ENCODE results near the gene TRIM27. TPM values are rescaled to one million over a fixed set of nuclear protein-coding genes. Genes with fewer than 3 reads are reported as not detected.

TRIM27 gene
- total and polyA plus RNA-seq, 4 experiments from 2014 or later, result 51.6 to 108 (median 83.5) TPM

GRCh38 chr6:28943223-28943556 lies 19.4 kb upstream of the TRIM27 start:
- peaks cover 26 to 63% (median 44%) of the 10 kb centered on the region in 4 donors for H3K4me1 Mint-ChIP-seq
- peak overlapping the region in 1 of 2 donors; percentile 63 for H3K4me3 ChIP-seq (ENCODE audit: low read length in 2 of 2)
- H3K36me3 ChIP-seq (ENCODE audit: insufficient read depth, low read length), result no peaks in the 10 kb centered on the region
- ChIA-PET CTCF (ENCODE audit: partially characterized antibody) (no interaction called here), POLR2A (ENCODE audit: partially characterized antibody) (interaction anchor here (0.7 to 1.6 kb wide), 6 partner anchors 10 to 105 kb away, joined by 3 to 8 read pairs (median 3); partner anchors contain the start of gene TRIM27)
- H3K4me3 Mint-ChIP-seq, result peak overlapping the region; percentile 85 to 96 (median 88)
- intact Hi-C loops (cut with micrococcal nuclease), result loop anchor here (5.0 to 10.0 kb wide), 3 partner anchors 61 to 1768 kb away; partner anchors contain the start of gene ZNF165
- peaks cover 35% of the 10 kb centered on the region for H3K4me1 ChIP-seq (ENCODE audit: insufficient read depth, low read length)
- no peak for DNase-seq
- H3K27me3 ChIP-seq (ENCODE audit: insufficient read depth, low read length), result no peaks in the 10 kb centered on the region
- peaks cover 0 to 18% of the 10 kb centered on the region in 2 donors for H3K36me3 Mint-ChIP-seq
- peaks cover 0 to 10% of the 10 kb centered on the region in 2 donors for H3K27me3 Mint-ChIP-seq
- H3K27ac Mint-ChIP-seq, result peak overlapping the region in 5 of 7 donors; percentile 87 to 95 (median 94)
- peaks cover 0 to 20% (median 0%) of the 10 kb centered on the region in 8 donors for H3K9me3 Mint-ChIP-seq
- H3K27ac ChIP-seq (ENCODE audit: low read depth, low read length), result no peak overlapping the region
- no peaks in the 10 kb centered on the region for H3K9me3 ChIP-seq (ENCODE audit: control insufficient read depth in 1 of 2, low read length in 2 of 2)

DNA sequence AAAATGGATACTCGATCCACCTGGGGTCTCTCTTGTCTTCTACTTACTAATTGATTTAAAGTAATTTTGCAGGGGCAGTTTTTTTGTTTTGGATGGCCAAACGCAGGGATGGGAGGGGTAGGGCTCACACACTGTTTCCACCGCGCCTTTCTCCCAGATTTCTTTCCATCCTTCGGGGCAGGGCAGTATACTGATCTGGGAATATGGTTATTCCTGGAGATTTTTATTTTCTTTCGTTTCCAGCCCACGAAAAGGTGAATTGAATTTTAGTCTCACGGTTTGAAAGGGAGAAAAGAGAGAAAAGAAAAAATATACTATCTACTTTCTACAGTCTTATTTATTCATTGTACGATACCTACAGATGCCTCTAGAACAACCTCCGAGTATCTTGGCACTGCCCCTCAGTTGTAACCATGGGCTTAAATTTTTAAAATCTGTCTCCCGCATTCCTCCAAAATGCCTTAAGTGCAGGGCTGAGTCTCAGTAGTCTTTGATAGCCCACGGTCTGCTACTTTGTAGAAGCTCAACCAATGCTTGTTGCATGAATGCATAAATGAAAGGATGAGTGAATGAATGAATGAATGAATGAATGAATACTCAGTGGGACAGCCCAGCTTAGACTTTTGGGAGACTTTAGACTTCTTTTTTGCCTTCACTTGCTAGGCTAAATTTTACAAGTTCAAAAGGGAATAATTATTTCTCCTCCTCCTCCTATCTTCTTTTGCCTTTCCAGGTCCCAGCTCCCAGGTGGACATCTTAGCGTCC lies 18.1 kb upstream of the TRIM27 start:
- peaks cover 27 to 60% (median 46%) of the 10 kb centered on the region in 4 donors for H3K4me1 Mint-ChIP-seq
- peaks cover 0 to 18% of the 10 kb centered on the region in 2 donors for H3K36me3 Mint-ChIP-seq
- H3K4me3 Mint-ChIP-seq, result peak overlapping the region; percentile 87 to 98 (median 95)
- no peak for DNase-seq
- H3K27me3 ChIP-seq (ENCODE audit: insufficient read depth, low read length), result no peaks in the 10 kb centered on the region
- peaks cover 35% of the 10 kb centered on the region for H3K4me1 ChIP-seq (ENCODE audit: insufficient read depth, low read length)
- ChIA-PET CTCF (ENCODE audit: partially characterized antibody) (interaction anchor here (1.0 to 6.2 kb wide), 9 partner anchors 18 to 104 kb away, joined by 3 to 59 read pairs (median 7); partner anchors contain the start of gene TRIM27), POLR2A (ENCODE audit: partially characterized antibody) (interaction anchor here (0.6 to 9.5 kb wide), 17 partner anchors 10 to 1809 kb away, joined by 3 to 133 read pairs (median 6); partner anchors contain the start of gene TRIM27)
- no peaks in the 10 kb centered on the region for H3K36me3 ChIP-seq (ENCODE audit: insufficient read depth, low read length)
- H3K27ac ChIP-seq (ENCODE audit: low read depth, low read length), result peak overlapping the region; percentile 39
- peak overlapping the region; percentile 62 to 77 for H3K4me3 ChIP-seq (ENCODE audit: low read length in 2 of 2)
- H3K27ac Mint-ChIP-seq, result peak overlapping the region; percentile 85 to 97 (median 94)
- H3K27me3 Mint-ChIP-seq, result peaks cover 0 to 10% of the 10 kb centered on the region in 2 donors
- H3K9me3 Mint-ChIP-seq, result peaks cover 0 to 20% (median 0%) of the 10 kb centered on the region in 8 donors
- H3K9me3 ChIP-seq (ENCODE audit: control insufficient read depth in 1 of 2, low read length in 2 of 2), result no peaks in the 10 kb centered on the region
- intact Hi-C loops (cut with micrococcal nuclease), result loop anchor here (1.0 to 10.0 kb wide), 11 partner anchors 11 to 1767 kb away; partner anchors contain the start of gene ZNF165

DNA sequence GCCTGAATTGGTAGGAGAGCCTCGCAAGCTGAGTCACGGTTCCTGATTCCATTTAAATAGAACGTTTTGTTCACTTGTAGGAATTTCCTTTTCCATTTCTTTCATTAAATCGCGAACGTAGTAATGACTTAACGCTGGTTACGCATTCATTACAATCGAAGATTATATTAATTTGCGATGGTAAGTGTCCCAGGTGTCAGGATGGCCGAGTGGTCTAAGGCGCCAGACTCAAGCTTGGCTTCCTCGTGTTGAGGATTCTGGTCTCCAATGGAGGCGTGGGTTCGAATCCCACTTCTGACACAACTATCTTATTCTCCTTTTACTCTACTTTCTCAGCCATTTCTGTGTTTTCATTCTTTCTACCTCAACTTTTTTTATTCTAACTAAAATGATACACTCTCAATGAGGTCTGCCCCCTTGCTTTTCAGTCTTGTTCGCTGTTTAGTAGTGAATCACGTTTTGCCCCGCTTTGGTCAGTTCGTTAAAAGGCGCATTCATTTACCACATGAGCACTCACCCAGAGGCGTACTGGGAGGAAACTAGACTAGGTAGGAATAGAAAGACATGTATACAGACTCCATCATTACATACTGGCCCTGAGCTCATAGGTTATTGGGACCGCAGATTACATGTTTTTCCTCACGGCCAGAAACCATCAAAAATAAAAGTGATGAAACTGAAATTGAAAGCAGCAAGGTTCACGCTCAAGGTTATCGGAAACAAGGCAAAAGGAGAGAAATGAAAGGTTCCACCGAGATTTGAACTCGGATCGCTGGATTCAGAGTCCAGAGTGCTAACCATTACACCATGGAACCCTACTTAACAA lies 17.3 kb upstream of the TRIM27 start:
- intact Hi-C loops (cut with micrococcal nuclease), result loop anchor here (1.0 to 10.0 kb wide), 12 partner anchors 12 to 1766 kb away; partner anchors contain the start of gene ZNF165
- peaks cover 0 to 10% of the 10 kb centered on the region in 2 donors for H3K27me3 Mint-ChIP-seq
- Histone ChIP-seq H3K4me3 (ENCODE audit: low read length in 2 of 2) (peak overlapping the region; percentile 62 to 77), H3K4me1 (ENCODE audit: insufficient read depth, low read length) (peaks cover 35% of the 10 kb centered on the region), H3K9me3 (ENCODE audit: control insufficient read depth in 1 of 2, low read length in 2 of 2) (no peaks in the 10 kb centered on the region), H3K27me3 (ENCODE audit: insufficient read depth, low read length) (no peaks in the 10 kb centered on the region), H3K27ac (ENCODE audit: low read depth, low read length) (peak overlapping the region; percentile 39), H3K36me3 (ENCODE audit: insufficient read depth, low read length) (no peaks in the 10 kb centered on the region)
- ChIA-PET CTCF (ENCODE audit: partially characterized antibody) (interaction anchor here (1.0 to 6.2 kb wide), 11 partner anchors 8 to 103 kb away, joined by 3 to 59 read pairs (median 6); partner anchors contain the start of gene TRIM27), POLR2A (ENCODE audit: partially characterized antibody) (interaction anchor here (0.6 to 9.5 kb wide), 22 partner anchors 9 to 1808 kb away, joined by 3 to 133 read pairs (median 6); partner anchors contain the start of gene TRIM27)
- H3K27ac Mint-ChIP-seq, result peak overlapping the region; percentile 85 to 97 (median 94)
- DNase-seq, result peak; percentile 85 to 88 (median 86)
- H3K36me3 Mint-ChIP-seq, result peaks cover 0 to 18% of the 10 kb centered on the region in 2 donors
- peaks cover 26 to 57% (median 46%) of the 10 kb centered on the region in 4 donors for H3K4me1 Mint-ChIP-seq
- peaks cover 0 to 20% (median 0%) of the 10 kb centered on the region in 8 donors for H3K9me3 Mint-ChIP-seq
- H3K4me3 Mint-ChIP-seq, result peak overlapping the region; percentile 87 to 98 (median 95)

DNA sequence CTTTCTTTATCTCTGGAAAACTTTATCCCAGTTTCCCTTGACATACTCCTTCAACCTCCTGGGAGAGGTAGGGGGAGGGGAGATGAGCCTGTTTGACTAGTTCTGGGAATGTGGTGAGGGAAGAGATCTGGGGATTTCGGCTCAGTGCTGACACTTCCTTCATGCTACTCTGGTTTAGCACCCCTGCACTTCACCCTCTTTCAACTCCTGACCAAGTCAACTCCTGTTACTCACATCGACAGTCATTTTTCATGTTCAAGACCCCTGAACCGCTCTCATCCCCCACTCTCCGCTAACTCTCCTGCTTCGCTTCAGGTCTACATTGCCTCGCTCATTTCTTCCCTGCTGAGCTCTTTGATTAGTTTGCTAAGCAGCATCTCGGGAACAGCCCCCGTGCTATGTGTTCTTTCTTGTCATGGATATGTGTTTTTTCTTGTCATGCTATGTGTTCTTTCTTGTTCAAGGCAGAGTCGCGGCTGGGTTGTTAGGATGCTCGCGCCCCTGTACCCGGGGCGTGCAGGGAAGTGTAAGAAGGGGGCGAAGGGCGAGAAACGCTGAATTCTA lies 16.6 kb upstream of the TRIM27 start:
- ChIA-PET CTCF (ENCODE audit: partially characterized antibody) (interaction anchor here (1.0 to 6.2 kb wide), 9 partner anchors 9 to 102 kb away, joined by 3 to 59 read pairs (median 7); partner anchors contain the start of gene TRIM27), POLR2A (ENCODE audit: partially characterized antibody) (interaction anchor here (1.0 to 9.5 kb wide), 20 partner anchors 8 to 1188 kb away, joined by 3 to 133 read pairs (median 6); partner anchors contain the start of gene TRIM27)
- Mint-ChIP-seq H3K9me3 (peaks cover 0 to 18% (median 0%) of the 10 kb centered on the region in 8 donors), H3K4me1 (peaks cover 24 to 56% (median 46%) of the 10 kb centered on the region in 4 donors), H3K36me3 (peaks cover 0 to 18% of the 10 kb centered on the region in 2 donors), H3K4me3 (peak overlapping the region; percentile 87 to 98 (median 95)), H3K27ac (peak overlapping the region; percentile 85 to 97 (median 94)), H3K27me3 (peaks cover 0 to 10% of the 10 kb centered on the region in 2 donors)
- Histone ChIP-seq H3K27ac (ENCODE audit: low read depth, low read length) (peak overlapping the region; percentile 39), H3K27me3 (ENCODE audit: insufficient read depth, low read length) (no peaks in the 10 kb centered on the region), H3K9me3 (ENCODE audit: control insufficient read depth in 1 of 2, low read length in 2 of 2) (no peaks in the 10 kb centered on the region), H3K36me3 (ENCODE audit: insufficient read depth, low read length) (no peaks in the 10 kb centered on the region), H3K4me3 (ENCODE audit: low read length in 2 of 2) (peak overlapping the region; percentile 62 to 77), H3K4me1 (ENCODE audit: insufficient read depth, low read length) (peaks cover 35% of the 10 kb centered on the region)
- DNase-seq, result peak in 1 of 5 donors; percentile 62
- intact Hi-C loops (cut with micrococcal nuclease), result loop anchor here (1.0 to 10.0 kb wide), 5 partner anchors 58 to 1766 kb away; partner anchors contain the start of gene ZNF165

- Histone ChIP-seq H3K4me1 (ENCODE audit: insufficient read depth, low read length) (peaks cover 6% of the 10 kb centered on the region), H3K27me3 (ENCODE audit: insufficient read depth, low read length) (peaks cover 6% of the 10 kb centered on the region), H3K36me3 (ENCODE audit: insufficient read depth, low read length) (no peaks in the 10 kb centered on the region), H3K9me3 (ENCODE audit: control insufficient read depth in 1 of 2, low read length in 2 of 2) (no peaks in the 10 kb centered on the region), H3K27ac (ENCODE audit: low read depth, low read length) (no peak overlapping the region), H3K4me3 (ENCODE audit: low read length in 2 of 2) (no peak overlapping the region)
- Mint-ChIP-seq H3K9me3 (no peaks in the 10 kb centered on the region), H3K27ac (no peak overlapping the region), H3K27me3 (peaks cover 3 to 5% of the 10 kb centered on the region in 2 donors), H3K36me3 (no peaks in the 10 kb centered on the region), H3K4me3 (no peak overlapping the region), H3K4me1 (peaks cover 3 to 9% (median 4%) of the 10 kb centered on the region in 4 donors)
- ChIA-PET CTCF (ENCODE audit: partially characterized antibody) (interaction anchor here (0.8 kb wide), 1 partner anchor 10 kb away, joined by 3 read pairs; no protein-coding TSS in a partner anchor), POLR2A (ENCODE audit: partially characterized antibody) (interaction anchor here (1.5 to 9.5 kb wide), 2 partner anchors 9 to 10 kb away, joined by 4 to 133 read pairs; partner anchors contain the start of gene TRIM27)
- no peak for DNase-seq
- intact Hi-C loops (cut with micrococcal nuclease), result no loop called here
Measured at GRCh38 chr6:28933069-28933468, 9.3 kb upstream of the TRIM27 start.

DNA sequence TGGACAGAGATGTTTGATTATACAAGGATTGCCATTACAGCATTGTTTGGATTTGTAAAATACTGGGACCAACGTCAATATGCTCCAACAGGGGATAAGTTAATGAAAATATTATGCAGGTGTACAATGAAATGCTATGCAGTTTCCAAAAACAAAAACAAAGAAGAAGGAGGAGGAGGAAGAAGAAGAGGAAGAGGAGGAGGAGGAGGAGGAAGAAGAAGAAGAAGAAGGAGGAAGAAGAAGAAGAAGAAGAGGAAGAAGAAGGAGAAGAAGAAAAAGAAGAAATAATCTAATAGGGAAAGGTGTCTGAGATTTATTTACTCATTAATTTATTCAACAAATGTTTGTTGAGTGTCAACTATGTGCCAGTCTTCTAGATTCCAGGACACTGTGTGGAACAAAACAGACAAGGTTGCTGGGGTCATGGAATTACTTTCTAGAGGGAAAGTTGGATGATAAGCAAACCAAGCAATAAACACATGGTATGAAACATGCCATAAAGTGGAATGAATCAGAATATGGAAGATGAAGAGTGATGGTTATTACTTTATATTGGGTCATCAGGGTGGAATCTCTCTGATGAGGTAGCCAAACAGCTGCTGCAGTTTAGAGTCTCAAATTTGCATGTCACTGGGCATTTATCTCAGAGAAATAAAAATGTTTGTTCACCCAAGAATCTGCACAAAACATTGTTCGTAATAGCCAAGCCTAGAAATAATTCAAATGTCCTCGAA lies 6.3 kb upstream of the TRIM27 start:
- CTCF ChIA-PET (ENCODE audit: partially characterized antibody), result no interaction called here
- no peak overlapping the region for H3K4me3 Mint-ChIP-seq
- Histone ChIP-seq H3K27ac (ENCODE audit: low read depth, low read length) (no peak overlapping the region), H3K9me3 (ENCODE audit: control insufficient read depth in 1 of 2, low read length in 2 of 2) (no peaks in the 10 kb centered on the region), H3K36me3 (ENCODE audit: insufficient read depth, low read length) (no peaks in the 10 kb centered on the region), H3K4me1 (ENCODE audit: insufficient read depth, low read length) (peaks cover 6% of the 10 kb centered on the region), H3K27me3 (ENCODE audit: insufficient read depth, low read length) (peaks cover 6% of the 10 kb centered on the region), H3K4me3 (ENCODE audit: low read length in 2 of 2) (no peak overlapping the region)
- H3K27me3 Mint-ChIP-seq, result peaks cover 3 to 6% of the 10 kb centered on the region in 2 donors
- DNase-seq, result no peak
- H3K27ac Mint-ChIP-seq, result peak overlapping the region in 2 of 7 donors; percentile 43 to 81
- peaks cover 0 to 3% (median under 1%) of the 10 kb centered on the region in 4 donors for H3K4me1 Mint-ChIP-seq
- H3K36me3 Mint-ChIP-seq, result no peaks in the 10 kb centered on the region
- intact Hi-C loops (cut with micrococcal nuclease), result no loop called here
- no peaks in the 10 kb centered on the region for H3K9me3 Mint-ChIP-seq
- POLR2A ChIA-PET (ENCODE audit: partially characterized antibody), result interaction anchor here (1.3 kb wide), 1 partner anchor 9 kb away, joined by 3 read pairs; no protein-coding TSS in a partner anchor

All from CD4-positive, alpha-beta memory T cell (primary cell).